ENCODE data around the gene LRRIQ4.

GRCh38 chr3:169764882-169765612 is 47.6 kb upstream of the LRRIQ4 start, which contains the start of gene TERC:
- TF ChIP-seq GATA3 (IDR thresholded peaks at IDR 0.05; ENCODE audit: low read depth, low read length) (no peak), GATA2 (IDR thresholded peaks at IDR 0.05; ENCODE audit: low read depth, low read length) (no peak)
